Neural cell (in vitro differentiated cells): ENCODE data around the gene NCKAP5.

Source experiments
- CTCF ChIP-seq: fragments of 450-650 bp; IDR thresholded peaks from 2 replicates; pipeline ENCODE4 v1.5.1; 2014; ENCODE audit warnings: antibody characterized with exemption, mild to moderate bottlenecking, moderate library complexity; ENCODE audit not compliant: poor library complexity, severe bottlenecking
- EP300 ChIP-seq: fragments of 450-650 bp; conservative IDR thresholded peaks from 2 replicates; pipeline ENCODE4 v1.6.1; 2014; ENCODE audit warnings: antibody characterized with exemption, mild to moderate bottlenecking, moderate library complexity; ENCODE audit not compliant: poor library complexity, severe bottlenecking
- EZH2 ChIP-seq: fragments of 200-600, 300-800 bp; shearing (Covaris generic), sonication (generic); IDR thresholded peaks from 2 replicates; pipeline ENCODE4 v1.6.1; 2014; ENCODE audit warnings: antibody characterized with exemption, low read length, borderline replicate concordance, mild to moderate bottlenecking; ENCODE audit not compliant: insufficient read depth, poor library complexity, severe bottlenecking
- MXI1 ChIP-seq: fragments of 450-650 bp; conservative IDR thresholded peaks from 2 replicates; pipeline ENCODE4 v1.6.1; 2014; ENCODE audit warnings: antibody characterized with exemption, mild to moderate bottlenecking; ENCODE audit not compliant: poor library complexity, severe bottlenecking
- POLR2AphosphoS5 ChIP-seq: IDR thresholded peaks from 2 replicates; pipeline ENCODE4 v1.6.1; 2012
- SMC3 ChIP-seq: fragments of 450-650 bp; conservative IDR thresholded peaks from 2 replicates; pipeline ENCODE4 v1.6.1; 2014; ENCODE audit warnings: antibody characterized with exemption, mild to moderate bottlenecking, moderate library complexity; ENCODE audit not compliant: poor library complexity
- TAF1 ChIP-seq: IDR thresholded peaks from 2 replicates; pipeline ENCODE4 v1.6.1; 2012; ENCODE audit warnings: low read depth

- TF ChIP-seq CTCF: no peak
- no peak for TF ChIP-seq POLR2AphosphoS5
- TF ChIP-seq EZH2: no peak
- no peak for TF ChIP-seq TAF1
- TF ChIP-seq SMC3: no peak
- TF ChIP-seq MXI1: no peak
- no peak for TF ChIP-seq EP300
These were observed 631.5 kb downstream of the NCKAP5 start for GRCh38 chr2:132936791-132937190.
